Activated CD4-positive, CD25-positive, alpha-beta regulatory T cell treated with anti-CD3 and anti-CD28 coated beads, Interleukin-2, amount 50 U/mL, for 24 hours (primary cell): ENCODE data around the gene TGIF2.

Experiments used
- ATAC-seq, 2 donors: fragments of 150-1000 bp; cut with Tn5 transposase; one replicate each; pipeline ENCODE4 v1.10.0; 2021; ENCODE audit warnings: mild to moderate bottlenecking in 1 of 2, moderate library complexity in 1 of 2

The TGIF2 gene

DNA sequence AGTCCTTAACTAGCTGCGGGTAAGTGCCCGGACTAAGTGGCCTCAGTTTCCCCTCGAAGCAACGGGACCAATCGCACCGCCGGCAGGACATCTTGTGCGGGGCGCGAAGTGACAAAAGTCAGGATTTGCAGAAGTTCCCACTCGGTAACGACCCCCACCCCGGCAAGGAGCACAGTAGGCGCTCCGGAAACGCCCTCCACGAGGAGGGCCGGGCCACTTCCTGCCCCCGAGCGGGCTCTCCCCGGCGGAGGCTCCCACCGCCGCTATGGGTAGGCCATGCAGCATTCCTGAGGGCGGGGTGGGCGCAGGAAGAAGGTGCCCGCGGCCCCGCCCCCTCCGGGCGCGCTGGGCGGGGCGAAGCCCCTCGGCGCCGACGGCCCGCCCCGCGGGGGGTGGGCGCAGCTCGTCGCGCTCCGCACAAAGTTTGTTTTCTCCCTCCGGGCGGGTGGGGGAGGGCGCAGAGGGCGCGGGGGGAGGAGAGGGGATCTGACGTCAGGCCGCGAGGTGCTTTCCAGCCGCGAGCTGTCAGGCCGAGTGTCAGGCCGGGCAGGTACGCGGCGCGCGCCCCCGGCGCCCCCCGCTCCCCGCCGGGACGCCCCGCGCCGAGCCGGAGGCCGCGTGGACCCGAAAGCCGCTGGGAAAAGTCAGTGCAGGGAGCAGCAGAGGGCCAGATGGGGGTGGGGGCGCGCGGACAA lies at the start of gene TGIF2:
TGIF2 (plus strand) TSS at position 495 of the 695 bp plus-strand sequence. CDS start 5,178 bp downstream, outside the sequence.
- peak; percentile 61 to 69 for ATAC-seq

DNA sequence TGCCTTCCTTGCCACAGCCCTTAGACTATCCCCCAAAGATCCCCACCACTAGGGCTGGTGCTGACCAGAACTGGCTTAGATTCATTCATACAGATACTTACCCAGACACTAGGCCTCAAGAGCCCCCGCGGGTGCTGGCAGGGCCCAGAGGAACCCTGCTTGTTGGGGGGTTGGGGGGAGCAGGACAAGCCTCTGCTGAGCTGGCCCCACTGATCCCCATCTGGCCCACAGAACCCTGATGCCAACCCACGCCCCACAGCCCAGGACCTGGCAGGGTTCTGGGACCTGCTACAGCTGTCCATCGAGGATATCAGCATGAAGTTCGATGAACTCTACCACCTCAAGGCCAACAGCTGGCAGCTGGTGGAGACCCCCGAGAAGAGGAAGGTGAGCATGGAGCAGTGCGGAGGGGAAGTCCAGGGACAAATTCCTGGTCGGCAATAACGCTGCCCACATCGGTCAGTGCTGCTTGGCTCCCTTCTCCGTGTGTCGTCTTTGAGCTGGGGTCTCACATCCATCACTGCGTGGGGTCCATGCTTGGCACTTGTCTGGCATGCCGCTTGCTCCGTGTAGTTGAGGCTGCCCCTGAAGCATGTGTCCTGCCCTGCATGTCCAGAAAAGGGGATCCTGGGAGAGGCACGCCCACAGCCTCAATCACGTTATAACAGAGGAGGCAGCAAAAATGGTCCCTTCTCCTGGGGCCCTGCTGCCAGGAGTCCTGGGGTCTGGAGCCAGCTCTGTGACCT lies 47.6 kb upstream of the TGIF2 start:
- ATAC-seq, result no peak

DNA sequence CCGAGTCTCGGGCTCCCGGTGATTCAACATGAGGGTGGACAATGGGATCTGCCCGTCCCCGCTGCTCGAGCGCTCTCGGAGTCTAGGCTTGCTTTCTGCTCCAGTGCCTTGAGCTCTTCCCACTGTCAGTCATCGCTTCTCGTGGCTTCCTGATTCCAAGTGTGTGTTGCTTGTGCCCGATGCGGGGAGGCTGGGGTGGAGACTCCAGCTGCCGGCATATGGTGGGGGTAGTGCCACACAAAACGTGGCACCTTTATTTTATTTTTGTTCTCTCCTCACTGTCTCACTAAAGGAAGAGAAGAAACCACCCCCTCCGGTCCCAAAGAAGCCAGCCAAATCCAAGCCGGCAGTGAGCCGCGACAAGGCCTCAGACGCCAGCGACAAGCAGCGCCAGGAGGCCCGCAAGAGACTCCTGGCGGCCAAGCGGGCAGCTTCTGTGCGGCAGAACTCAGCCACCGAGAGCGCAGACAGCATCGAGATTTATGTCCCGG lies 46.8 kb upstream of the TGIF2 start:
- ATAC-seq, result no peak

DNA sequence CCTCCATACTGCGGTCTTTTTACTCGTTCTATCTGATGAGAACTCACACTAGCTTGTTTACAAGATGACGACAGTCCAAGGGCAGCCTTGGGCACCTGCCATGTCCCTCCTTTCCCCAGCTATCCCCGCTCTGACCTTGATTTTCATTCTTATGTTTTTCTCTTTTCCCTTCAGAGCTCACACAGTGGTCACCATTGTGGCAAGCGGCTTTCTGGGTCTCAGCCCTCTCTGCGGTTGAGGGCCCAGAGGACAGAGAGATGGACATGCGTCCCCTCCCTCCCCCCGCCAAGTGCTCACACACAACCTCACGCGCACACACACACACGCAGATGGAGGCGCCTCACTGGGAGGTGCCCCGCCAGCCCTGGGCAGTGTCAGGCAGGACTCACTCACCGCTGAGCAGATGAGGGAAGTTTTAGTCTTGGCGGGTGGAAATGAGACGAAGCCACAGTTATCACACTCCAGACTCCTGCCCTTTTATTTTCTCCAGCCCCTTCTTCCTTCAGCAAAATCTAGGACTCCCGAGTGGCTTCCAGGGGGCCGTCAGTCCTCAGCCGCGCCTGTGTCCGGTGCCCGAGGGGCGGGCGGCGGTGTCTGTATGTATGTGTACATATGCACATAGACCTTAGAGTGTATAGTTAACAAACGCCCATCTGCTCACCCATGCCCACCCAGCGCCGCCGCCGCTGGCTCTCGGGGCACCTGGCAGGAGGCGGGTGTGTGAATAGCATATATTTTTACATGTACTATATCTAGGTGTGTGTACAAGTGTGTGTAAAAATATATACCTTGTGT lies 45.9 kb upstream of the TGIF2 start:
- ATAC-seq, result no peak

DNA sequence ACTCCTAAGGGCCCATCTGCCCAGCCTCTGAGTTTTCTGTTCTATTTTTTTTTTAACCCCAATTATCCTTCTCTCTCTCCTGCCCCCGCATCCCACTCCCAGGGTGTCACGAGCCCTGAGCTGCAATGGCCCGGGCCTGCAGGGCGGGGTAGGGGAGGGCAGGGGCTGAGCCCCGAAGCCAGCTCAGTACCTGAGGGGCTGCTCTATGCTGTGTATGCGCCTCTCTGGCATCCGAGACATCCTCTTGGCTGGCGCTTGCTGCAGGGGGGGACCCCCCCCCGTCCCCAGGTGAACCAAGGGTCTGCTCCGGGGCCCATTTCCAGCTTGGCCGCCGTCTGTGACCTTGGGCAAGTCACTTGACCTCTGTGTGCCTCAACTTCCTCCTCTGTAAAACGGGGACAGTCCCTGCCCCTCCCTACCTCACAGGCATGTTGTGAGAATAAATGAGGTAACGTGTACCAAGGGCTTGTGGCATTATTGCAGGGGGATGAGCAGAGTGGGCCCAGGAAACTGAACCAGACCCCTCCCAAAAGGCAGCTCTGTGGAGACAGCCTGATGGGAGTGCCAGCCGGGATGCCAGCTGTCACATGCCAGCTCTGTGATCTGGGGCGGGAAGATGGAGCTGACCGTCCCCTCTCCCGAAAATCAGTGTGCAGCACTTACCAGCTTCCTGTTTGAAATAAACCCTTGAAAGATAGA lies 45.1 kb upstream of the TGIF2 start:
- ATAC-seq, result no peak

DNA sequence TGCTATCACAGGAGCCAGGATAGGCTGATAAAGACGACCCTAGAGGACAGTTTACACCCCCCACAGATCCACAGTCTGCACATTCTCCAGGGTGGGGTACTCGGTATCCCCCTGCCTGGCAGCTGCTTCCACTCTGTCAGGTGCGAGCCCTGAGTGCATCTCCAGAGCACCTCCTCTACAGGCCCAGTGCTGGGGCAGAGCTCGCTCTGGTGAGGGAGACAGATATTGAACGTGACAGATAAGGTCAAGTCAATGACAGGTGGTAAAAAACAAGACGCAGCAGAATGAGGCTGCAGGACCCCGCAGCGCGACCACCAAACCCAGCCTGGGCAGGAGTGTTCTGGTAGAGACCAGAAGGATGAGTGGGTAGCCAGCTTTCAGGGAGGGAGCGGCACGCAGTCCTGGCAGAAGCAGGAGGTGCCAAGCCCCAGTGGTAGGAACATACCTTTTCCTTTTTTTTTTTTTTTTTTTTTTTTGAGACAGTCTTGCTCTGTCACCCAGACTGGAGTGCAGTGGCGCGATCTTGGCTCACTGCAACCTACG lies 44.5 kb upstream of the TGIF2 start:
- no peak for ATAC-seq

DNA sequence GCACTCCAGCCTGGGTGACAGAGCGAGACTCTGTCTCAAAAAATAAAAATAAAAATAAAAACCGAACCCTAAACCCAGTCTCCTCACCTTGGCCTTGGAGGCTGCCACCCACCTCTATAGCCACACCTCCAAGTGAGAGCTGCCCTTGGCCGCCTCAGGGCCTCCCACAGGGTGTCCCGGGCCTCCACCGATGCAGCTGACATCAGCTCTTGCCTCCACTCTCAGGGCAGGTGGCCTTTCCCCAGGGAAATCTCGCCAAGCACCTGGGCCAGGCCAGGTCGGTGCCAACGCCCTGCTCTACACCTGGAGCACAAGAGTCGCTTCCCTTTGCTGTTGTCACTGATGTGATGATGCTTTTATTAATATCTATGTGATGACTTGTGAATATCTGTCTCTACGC lies 41.0 kb upstream of the TGIF2 start:
- ATAC-seq, result no peak

DNA sequence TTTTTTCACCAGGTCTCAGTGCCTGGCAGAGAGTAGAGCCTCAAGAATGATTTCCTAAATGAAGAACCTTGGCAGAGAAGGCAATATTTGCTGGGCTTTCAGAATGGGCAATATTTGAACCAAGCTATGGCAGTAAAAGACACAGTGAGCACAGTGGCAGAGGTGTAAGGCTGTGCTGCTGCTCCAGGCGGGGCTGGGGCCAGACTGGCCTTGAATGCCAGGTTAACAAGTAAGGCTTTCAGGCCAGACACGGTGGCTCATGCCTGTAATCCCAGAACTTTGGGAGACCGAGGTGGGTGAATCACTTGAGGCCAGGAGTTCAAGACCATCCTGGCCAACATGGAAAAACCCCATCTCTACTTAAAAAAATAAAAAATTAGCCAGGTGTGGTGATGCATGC lies 40.6 kb upstream of the TGIF2 start:
- no peak for ATAC-seq

DNA sequence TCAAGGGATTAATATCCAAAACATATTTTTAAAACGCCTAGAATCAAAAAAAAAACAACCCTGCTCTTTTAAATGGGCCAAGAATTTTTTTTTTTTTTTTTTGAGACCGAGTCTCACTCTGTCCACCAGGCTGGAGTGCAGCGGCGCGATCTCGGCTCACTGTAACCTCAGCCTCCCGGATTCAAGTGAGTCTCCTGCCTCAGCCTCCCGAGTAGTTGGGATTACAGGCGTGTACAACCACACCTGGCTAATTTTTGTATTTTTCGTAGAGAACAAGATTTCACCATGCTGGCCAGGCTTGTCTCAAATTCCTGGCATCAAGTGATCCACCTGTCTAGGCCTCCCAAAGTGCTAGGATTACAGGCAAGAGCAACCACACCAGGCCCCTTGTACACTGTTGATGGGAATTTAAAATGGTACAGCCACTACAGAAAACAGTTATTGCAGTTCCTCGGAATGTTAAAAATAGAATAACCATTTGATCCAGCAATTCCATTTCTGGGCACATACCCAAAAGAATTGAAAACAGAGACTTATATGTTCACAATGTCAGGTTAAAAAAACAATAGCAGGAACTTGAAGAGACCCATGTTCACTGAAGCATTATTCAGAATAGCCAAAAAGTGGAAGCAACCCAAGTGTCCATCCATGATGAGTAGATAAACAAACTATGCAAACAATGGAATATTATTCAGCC lies 35.2 kb upstream of the TGIF2 start:
- ATAC-seq, result no peak

DNA sequence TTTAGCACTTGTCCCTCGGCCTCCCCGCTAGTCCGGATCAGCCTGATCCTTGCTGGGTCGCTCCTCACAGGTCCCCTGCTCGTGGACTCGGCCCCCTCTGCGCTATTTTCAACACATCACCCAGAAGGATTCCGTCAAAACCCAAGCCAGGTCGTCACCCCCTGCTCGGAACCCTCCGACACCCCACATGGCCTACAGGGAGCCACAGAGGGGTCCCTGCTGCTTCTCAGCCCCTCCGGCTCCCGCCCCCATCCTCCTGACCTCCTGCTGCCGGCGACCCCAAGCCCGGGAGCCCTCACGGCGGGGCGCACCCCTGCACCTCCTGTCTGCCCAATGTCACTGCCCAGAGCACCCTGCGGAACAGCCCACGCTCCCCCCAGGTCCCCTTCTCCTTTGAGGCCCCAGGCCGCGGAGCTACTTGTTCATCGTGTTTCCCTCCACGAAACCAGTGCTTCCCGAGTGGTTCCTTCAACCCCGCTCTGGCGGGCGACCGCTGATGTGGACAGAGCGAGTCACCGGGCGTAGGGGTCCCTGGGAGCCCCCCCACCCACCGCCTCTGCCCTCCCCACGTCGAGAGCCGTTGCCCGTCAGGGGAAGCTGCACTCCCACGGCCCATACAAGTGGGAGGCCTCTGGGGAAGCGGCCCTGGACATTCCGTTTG lies 32.7 kb upstream of the TGIF2 start:
- ATAC-seq, result no peak

DNA sequence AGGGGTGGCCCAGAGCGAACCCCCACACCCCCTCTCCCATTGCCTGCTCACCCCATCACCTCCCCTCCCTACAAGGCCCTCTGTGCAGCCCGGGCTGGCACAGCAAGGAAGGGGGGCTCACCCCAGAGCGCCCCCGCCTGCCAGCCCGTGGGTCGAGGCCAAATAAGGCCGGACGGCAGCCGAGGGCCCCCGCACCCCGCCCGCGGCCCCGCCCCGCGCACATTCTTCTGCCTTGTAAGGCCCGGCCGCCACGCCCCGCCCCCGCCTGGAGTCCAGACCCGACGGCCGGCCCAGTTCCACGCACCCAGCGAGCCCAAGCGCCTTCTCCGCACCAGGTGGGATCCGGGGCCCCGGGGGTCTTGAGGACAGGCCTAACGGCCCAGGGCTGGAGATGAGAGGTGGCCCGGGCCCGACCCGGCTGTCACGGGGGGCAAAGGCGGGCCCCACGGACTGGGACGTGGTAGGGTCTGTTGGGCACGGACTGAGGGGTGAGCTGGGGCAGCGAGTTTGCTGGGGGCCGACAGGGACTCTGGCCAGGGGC lies 32.1 kb upstream of the TGIF2 start, which contains the start of gene MYL9:
MYL9 (plus strand) TSS at position 293 of the 541 bp plus-strand sequence. CDS start 3,366 bp downstream, outside the sequence.
- ATAC-seq, result no peak

DNA sequence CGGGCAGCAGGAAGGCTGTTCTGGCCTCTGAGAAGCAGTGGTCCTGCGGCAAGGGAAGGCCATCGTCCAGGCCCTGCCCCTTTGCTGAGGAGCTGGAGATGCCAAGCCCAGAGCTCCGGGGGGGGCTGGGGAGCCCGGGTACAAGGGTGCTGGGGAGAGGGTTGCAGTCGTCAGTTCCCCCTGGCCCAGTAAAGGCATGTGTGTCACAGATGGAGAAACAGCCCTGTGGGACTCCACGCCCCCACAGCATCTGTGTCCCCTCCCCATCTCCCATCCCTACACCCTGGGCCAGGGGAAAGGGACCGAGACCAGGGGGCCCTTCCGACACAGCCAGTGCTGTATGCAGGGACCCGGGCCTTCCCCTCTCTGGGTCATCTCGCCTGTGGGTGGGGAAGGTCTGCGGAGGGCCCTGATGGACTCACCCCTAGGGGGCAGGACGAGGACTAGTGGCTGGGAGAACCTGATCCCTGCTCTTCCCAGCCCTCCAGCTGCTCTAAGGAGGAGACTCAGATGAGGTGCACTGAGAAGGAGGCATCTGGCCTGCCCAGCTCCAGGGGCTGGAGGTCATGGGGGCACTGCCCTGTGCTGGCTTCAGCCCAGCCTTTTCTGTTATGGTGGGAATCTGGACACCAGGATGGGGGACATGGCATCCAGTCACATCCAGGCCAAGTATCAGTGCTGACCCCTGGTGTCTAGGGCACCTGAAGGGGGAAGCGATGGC lies 31.5 kb upstream of the TGIF2 start:
- ATAC-seq, result no peak

DNA sequence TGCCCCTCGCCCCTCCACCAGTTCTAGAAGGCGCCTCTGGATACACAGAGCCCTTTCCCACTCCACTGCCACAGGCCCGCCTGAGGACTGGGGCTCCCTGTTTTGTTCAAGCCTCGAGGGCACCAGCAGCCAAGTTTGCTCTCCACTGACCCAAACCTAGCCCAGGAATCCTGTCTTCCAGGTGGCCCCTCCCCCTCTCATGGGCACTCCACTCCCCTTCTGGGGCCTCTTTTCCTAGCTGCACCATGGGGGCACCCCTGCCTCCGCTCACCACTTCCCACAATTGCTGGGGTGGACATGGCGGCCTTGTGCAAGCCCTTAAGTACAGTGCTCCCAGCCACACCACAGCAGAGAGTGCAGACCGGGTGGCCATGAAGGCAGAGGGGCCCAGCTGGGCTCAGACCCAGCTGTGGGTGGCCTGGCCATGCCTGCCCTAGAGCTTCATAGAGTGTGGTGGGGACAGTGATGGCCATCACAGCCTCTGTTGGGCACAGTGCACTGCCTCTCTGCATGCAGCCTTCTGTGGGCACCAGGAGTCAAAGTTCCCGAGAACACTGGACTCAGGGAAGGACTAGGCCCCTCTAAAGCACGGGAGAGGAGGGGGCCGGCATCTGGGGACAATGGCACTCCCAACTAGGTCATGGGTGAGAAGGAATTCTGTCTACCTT lies 30.7 kb upstream of the TGIF2 start:
- ATAC-seq, result no peak

DNA sequence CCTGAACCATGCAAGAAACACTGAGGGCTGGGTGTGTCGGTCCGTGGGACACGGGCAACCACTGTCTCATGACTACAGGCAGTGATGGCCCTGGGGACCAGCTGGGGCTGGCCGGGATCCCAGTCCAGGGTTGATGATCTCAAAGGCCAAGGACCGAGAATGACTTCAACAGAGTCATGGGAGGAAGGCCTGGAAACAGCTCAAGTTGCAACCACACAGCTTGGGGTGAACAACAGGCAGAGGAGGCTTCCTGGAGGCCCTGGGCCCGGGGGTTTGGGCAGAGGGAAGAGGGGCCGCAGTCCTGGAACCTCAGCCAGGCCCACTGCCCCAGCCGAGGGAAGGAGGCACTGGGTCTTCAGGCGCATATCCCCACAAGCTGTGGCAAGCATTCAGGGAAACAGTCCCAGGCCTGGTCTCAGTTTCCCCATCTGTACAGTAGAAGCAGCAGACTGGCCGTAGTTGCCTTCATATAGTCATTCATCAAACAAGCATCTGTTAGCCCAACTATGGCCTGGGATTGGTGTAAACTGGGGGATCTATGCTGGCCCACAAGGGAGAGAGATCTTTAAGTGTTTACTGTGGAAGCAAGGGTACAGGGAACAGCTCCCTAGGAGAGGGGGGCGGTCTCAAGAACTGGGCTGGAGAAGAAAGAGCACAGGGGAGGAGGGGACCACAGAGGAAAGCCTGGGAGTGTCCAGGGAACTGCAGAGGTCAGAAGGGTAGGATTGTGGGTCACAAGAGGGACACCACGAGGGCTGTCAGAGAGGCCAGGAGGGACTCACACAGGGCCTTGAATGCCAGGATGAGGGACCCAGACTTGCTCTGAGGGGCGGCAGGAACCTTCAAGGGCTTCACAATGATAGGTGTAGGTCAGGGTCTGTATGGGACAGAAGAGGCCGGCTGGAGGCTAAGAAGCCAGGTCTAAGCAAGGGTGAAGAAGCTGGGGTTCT lies 29.9 kb upstream of the TGIF2 start:
- ATAC-seq, result no peak

DNA sequence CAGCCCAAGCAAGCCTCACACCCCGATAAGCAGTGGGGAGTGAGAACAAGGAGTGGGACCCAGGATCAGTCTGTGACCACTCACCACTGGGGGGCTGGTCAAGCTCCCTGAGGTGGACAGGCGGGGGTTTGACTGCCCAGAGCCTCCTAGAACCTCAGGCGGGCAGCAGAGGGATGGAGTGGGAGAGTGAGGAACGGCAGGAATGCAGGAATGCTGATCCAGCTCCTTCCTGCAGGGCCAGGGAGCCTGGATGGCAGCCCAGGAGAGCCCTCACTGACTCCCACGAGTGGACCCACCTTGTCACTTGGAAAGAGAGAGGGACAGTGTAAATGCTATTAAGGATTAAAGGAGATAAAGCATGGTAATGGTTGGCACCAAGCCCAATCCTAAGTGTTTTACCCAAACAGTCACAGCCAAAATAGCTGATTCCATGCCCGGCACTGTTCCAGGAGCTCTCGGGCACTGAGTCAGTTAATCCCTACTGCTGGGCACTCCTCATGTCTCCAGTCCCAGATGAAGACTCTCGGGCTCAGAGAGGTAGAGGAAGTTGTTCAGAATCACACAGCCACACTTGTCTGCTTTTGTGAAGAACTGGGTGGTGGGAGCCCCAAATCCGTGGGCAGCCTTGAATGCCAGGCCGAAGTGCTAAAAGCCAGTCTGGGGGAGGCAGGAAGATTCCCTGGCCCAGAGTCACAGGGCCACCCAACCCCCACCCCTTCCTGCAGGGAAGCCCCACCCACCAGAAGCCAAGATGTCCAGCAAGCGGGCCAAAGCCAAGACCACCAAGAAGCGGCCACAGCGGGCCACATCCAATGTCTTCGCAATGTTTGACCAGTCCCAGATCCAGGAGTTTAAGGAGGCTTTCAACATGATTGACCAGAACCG lies 29.0 kb upstream of the TGIF2 start:
- ATAC-seq, result no peak

DNA sequence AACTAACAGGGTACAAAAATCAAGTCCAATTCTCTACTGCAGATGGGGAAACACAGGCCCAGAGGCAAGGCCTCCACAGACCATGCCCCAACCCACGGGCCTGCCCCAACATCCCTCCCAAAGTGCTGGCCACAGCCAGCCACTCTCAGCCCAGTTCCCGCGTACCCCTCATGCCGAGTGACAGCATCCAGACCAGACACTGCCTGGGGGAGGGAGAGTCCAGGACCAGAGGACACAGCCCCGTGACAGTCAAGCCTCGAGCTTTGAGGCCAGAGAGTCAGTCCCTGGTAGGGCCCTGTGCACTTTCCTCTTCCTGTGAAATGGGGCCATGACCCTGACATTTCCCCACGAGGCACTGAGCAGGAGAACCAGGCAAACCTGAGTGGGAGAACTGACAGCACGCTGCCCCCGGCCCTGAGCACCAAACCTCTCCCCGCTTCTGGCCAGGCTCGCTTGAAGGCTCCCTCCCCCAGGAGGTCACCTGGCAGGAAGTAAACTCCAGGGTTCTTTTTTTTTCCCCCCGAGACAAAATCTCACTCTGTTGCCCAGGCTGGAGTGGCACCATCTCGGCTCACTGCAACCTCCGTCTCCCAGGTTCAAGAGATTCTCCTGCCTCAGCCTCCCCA lies 27.2 kb upstream of the TGIF2 start:
- ATAC-seq, result no peak
